KMS-11 (cell line): ENCODE data around the gene RAB5IF.
"Not testable (repeated sequence)": the region's sequence is repeated elsewhere in the genome, so short reads cannot be mapped to it uniquely, and the experiment has no call there.

Experiments
- H2AFZ ChIP-seq: fragments of 200-600 bp; sonication (generic); 2 replicates; pipeline ENCODE4 v1.6.1; 2016; ENCODE audit warnings: antibody characterized with exemption, mixed run types, low read depth
- H3K27ac ChIP-seq: fragments of 200-600 bp; sonication (generic); 2 replicates; pipeline ENCODE4 v1.6.1; 2016; ENCODE audit warnings: mild to moderate bottlenecking, mixed run types
- H3K27me3 ChIP-seq: fragments of 200-600 bp; sonication (generic); 2 replicates; pipeline ENCODE4 v1.6.1; 2017; ENCODE audit warnings: mild to moderate bottlenecking, low read depth, mixed run types, moderate library complexity; ENCODE audit not compliant: insufficient read depth
- H3K36me3 ChIP-seq: fragments of 200-600 bp; sonication (generic); 2 replicates; pipeline ENCODE4 v1.6.1; 2017; ENCODE audit warnings: mild to moderate bottlenecking, mixed run types; ENCODE audit not compliant: insufficient read depth
- H3K4me1 ChIP-seq: fragments of 200-600 bp; sonication (generic); 2 replicates; pipeline ENCODE4 v1.6.1; 2016; ENCODE audit warnings: mild to moderate bottlenecking, low read depth, mixed run types; ENCODE audit not compliant: poor library complexity, severe bottlenecking
- H3K4me2 ChIP-seq: fragments of 200-600 bp; sonication (generic); 2 replicates; pipeline ENCODE4 v1.7.0; 2016; ENCODE audit warnings: mild to moderate bottlenecking, mixed run types
- H3K4me3 ChIP-seq: fragments of 200-600 bp; sonication (generic); IDR thresholded peaks from 2 replicates; pipeline ENCODE4 v1.6.1; 2017; ENCODE audit warnings: low read depth, low read length, mixed read lengths; ENCODE audit not compliant: insufficient read depth
- H3K79me2 ChIP-seq: fragments of 200-600 bp; sonication (generic); 2 replicates; pipeline ENCODE4 v1.6.1; 2016; ENCODE audit warnings: low read depth, mixed run types; ENCODE audit not compliant: insufficient read depth
- H3K9ac ChIP-seq: fragments of 200-600 bp; sonication (generic); 2 replicates; pipeline ENCODE4 v1.6.1; 2016; ENCODE audit warnings: mild to moderate bottlenecking, mixed run types
- H4K20me1 ChIP-seq: fragments of 200-600 bp; sonication (generic); 2 replicates; pipeline ENCODE4 v1.6.1; 2016; ENCODE audit warnings: mild to moderate bottlenecking, mixed run types; ENCODE audit not compliant: insufficient read depth
- TF ChIP-seq, protein P1 (sequence below): fragments of 200-600 bp; sonication (generic); conservative IDR thresholded peaks from 2 replicates; pipeline ENCODE4 v1.6.1; 2017; ENCODE audit warnings: low read depth, mild to moderate bottlenecking, antibody characterized with exemption, low read length, moderate library complexity, mixed read lengths

Gene RAB5IF

GRCh38 chr20:36604952-36605398 lies 604 bp upstream of the RAB5IF start:
- peak overlapping the region; percentile 84 for H3K27ac ChIP-seq
- peak overlapping the region; percentile 86 for H3K9ac ChIP-seq
- H2AFZ ChIP-seq = peak overlapping the region; percentile 62

DNA sequence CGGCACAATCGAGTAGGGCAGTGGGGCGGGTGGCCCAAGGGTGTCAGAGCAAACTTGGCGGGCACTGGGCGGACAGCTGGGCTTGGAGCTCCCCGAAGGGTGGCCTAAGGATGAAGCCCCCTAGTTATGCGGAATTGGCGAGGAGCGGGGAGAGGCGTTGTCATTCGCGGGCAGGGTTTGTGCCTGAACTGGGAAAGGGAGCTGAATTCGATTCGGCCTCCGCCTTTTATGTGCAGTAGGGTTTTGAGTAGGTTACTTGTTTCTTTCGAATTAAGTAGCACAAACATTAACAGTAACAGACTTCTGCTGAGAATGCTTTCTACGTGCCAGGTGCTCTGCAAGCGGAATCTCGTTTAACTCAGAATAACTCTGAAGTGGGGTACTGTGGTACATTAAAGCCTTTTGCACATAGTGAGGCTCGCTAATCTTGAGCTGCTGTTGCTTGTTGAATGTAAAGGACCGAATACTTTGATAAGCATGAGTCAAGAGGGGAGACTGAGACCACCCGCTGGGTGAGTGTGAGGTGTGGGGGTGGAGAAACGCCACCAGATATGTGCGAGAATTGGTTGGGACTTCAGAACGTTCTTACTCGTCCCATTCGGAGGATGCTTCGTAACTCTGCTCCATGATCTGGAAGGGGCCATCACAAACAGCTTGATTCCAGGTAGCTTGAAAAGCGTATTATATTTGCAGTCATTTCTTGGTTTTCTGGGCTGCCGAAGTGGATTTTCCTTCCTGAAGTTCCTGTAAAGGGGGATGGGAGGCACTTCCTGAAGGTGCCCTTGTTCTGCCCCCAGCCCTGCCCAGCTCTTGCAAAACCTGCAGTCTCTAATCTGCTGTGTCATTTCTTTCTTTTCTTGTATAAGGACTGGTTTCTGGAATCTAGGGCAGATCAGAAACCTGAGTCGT lies 833 bp downstream of the RAB5IF start:
- Histone ChIP-seq H4K20me1 (peaks cover 8% of the 10 kb centered on the region; the same call in 1 of the 2 replicates), H3K27me3 (no peaks in the 10 kb centered on the region), H3K4me2 (peak overlapping the region; percentile 92), H3K79me2 (peaks cover 49% of the 10 kb centered on the region), H3K27ac (peak overlapping the region; percentile 84), H2AFZ (no peak overlapping the region; the same call in 1 of the 2 replicates), H3K36me3 (peaks cover 20% of the 10 kb centered on the region; the same call in 1 of the 2 replicates), H3K4me3 (no peak overlapping the region), H3K4me1 (peaks cover 26% of the 10 kb centered on the region), H3K9ac (peak overlapping the region; percentile 86)
- TF ChIP-seq, protein P1, sequence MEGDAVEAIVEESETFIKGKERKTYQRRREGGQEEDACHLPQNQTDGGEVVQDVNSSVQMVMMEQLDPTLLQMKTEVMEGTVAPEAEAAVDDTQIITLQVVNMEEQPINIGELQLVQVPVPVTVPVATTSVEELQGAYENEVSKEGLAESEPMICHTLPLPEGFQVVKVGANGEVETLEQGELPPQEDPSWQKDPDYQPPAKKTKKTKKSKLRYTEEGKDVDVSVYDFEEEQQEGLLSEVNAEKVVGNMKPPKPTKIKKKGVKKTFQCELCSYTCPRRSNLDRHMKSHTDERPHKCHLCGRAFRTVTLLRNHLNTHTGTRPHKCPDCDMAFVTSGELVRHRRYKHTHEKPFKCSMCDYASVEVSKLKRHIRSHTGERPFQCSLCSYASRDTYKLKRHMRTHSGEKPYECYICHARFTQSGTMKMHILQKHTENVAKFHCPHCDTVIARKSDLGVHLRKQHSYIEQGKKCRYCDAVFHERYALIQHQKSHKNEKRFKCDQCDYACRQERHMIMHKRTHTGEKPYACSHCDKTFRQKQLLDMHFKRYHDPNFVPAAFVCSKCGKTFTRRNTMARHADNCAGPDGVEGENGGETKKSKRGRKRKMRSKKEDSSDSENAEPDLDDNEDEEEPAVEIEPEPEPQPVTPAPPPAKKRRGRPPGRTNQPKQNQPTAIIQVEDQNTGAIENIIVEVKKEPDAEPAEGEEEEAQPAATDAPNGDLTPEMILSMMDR = no peak

More at GRCh38 chr20:36604952-36605398, 604 bp upstream of the RAB5IF start:
- Histone ChIP-seq H3K4me1 (peaks cover 25% of the 10 kb centered on the region), H3K4me2 (peak overlapping the region; percentile 96), H3K79me2 (peaks cover 41% of the 10 kb centered on the region), H3K27me3 (no peaks in the 10 kb centered on the region), H3K36me3 (peaks cover 17% of the 10 kb centered on the region; the same call in 1 of the 2 replicates), H4K20me1 (peaks cover 8% of the 10 kb centered on the region; the same call in 1 of the 2 replicates), H3K4me3 (no peak overlapping the region)
- TF ChIP-seq, protein P1 = no peak

- Histone ChIP-seq H3K79me2 (peaks cover 49% of the 10 kb centered on the region), H3K36me3 (peaks cover 20% of the 10 kb centered on the region; the same call in 1 of the 2 replicates), H3K27me3 (no peaks in the 10 kb centered on the region), H2AFZ (no peak overlapping the region), H3K4me3 (no peak overlapping the region), H4K20me1 (peaks cover 8% of the 10 kb centered on the region; the same call in 1 of the 2 replicates), H3K9ac (peak overlapping the region; percentile 86; the same call in 1 of the 2 replicates), H3K4me2 (peak overlapping the region; percentile 92), H3K27ac (peak overlapping the region; percentile 84; the same call in 1 of the 2 replicates), H3K4me1 (peaks cover 32% of the 10 kb centered on the region)
- TF ChIP-seq, protein P1 = no peak
Measured at GRCh38 chr20:36607586-36608387, 2.2 kb downstream of the RAB5IF start.

DNA sequence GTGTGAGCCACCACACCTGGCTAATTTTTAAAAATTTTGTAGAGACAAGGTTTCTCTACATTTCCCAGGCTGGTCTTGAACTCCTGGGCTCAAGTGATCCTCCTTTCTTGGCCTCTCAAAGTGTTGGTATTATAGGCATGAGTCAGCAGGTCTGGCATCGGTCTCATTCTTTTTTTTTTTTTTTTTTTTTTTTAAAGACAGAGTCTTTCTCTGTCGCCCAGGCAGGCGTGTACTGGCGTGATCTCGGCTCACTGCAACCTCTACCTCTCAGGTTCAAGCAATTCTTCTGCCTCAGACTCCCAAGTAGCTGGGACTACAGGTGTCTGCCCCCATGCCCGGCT lies 2.8 kb downstream of the RAB5IF start:
- H3K27ac ChIP-seq, H3K9ac ChIP-seq: not testable (repeated sequence)

More for the DNA sequence above, 2.8 kb downstream of the RAB5IF start:
- H3K27me3 ChIP-seq, H3K4me3 ChIP-seq, H2AFZ ChIP-seq, H4K20me1 ChIP-seq: not testable (repeated sequence)
- Histone ChIP-seq H3K4me1 (peaks cover 32% of the 10 kb centered on the region), H3K4me2 (peak overlapping the region; percentile 92), H3K36me3 (peaks cover 20% of the 10 kb centered on the region; the same call in 1 of the 2 replicates), H3K79me2 (peaks cover 49% of the 10 kb centered on the region)
